DMS 273 (cell line): Measurements from ENCODE around the gene SEC61A2.

Source experiments
- DNase-seq: peaks from one replicate; lab custom pipeline; 2025; ENCODE audit not compliant: unreplicated experiment; lab: John Stamatoyannopoulos, UW

Gene SEC61A2

GRCh38 chr10:12195603-12196506 lies 66.4 kb downstream of the SEC61A2 start, which contains the start of the genes CDC123 and NUDT5:
Gene CDC123 (plus strand): TSS chr10:12196188. CDS start chr10:12196246, 58 bp downstream.
Gene NUDT5 (minus strand): TSS chr10:12195891. CDS start chr10:12186291, 9,600 bp downstream.
- peak; percentile 92 for DNase-seq

GRCh38 chr10:12196531-12197211 lies 67.2 kb downstream of the SEC61A2 start:
- no peak for DNase-seq

- DNase-seq = no peak
Measured at GRCh38 chr10:12198156-12198555, 68.7 kb downstream of the SEC61A2 start.

- no peak for DNase-seq
Measured at GRCh38 chr10:12200850-12201249, 71.4 kb downstream of the SEC61A2 start.

- DNase-seq = no peak
Measured at GRCh38 chr10:12201543-12201942, 72.1 kb downstream of the SEC61A2 start.

DNA sequence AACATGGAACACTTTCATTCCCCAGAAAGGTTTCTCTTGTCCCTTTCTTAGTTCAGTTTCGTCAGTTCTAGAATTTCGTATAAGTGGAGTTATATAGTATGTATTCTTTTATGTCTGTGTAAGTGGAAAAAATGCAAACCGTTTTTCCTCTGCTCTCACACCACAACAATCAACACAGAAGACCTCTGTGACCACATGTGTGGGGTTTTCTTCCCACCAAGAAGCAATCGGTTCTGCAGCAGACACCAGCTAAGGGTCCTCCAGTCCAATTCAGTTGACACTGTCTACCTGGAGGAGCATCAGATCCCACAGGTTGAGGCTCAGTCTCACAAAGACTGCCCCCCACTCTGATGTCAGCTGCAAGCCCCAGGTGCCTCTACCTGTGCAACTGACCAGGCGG lies 72.7 kb downstream of the SEC61A2 start:
- DNase-seq = no peak

- no peak for DNase-seq
Measured at GRCh38 chr10:12205082-12205481, 75.6 kb downstream of the SEC61A2 start.

DNA sequence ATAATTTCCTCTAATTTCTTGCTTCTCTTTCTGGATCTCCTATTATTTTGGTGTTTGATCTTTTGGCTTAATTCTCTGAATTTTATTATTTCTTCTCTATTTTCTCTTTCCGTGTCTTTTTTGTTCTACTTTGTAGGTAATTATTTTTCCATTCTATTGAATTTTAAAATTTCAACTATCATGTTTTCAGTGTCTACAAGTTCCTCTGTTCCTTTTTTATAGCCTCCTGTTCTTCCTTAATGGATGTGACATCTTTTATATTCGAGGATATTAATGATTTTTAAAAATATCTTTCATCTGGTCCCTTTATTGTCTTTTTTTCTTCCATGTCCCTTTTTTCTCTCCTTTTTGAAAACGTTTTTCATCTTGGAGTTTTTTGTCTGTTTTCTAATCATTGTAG lies 77.6 kb downstream of the SEC61A2 start:
- DNase-seq = no peak

DNA sequence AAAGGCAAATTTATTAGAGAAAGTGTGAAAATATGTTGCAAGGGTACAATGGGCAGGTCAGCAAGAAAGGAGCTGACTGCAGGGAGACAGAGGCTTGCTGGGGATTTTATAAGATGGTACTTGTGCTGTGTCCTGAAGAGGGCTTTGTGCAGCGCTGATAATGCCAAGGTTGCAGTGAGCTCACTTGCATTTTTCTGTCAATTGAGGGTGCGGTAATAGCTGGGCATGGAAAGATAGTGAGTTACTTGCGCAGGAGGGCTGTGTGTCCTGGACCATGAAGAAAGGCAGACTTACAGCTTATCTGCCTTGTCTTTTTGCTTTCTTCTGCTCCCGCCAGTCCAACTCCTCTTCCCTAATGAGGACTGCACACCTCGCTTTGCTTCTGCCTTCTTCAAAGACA lies 79.0 kb downstream of the SEC61A2 start:
- no peak for DNase-seq

GRCh38 chr10:12212454-12212853 lies 83.0 kb downstream of the SEC61A2 start:
- DNase-seq = no peak

DNA sequence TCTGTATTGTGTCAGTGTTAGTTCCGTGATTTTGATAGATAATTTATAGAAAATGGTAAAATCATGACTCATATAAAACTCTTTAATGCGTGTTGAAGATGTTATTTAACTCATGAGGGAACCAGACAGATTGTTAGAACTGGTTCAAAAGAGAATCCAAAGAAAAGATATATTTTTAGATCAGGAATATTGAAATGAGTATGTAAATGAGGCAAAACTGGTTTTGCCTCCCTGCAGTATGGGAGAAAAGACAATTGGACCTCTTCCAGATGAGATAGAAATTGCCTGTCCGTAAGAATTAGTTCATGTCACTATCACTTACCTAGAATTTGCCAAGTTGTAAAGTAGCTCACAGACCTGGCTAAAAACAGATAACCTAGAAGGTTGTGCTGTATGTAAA lies 84.1 kb downstream of the SEC61A2 start:
- no peak for DNase-seq

- DNase-seq = no peak
Measured at GRCh38 chr10:12214093-12214492, 84.6 kb downstream of the SEC61A2 start.

DNA sequence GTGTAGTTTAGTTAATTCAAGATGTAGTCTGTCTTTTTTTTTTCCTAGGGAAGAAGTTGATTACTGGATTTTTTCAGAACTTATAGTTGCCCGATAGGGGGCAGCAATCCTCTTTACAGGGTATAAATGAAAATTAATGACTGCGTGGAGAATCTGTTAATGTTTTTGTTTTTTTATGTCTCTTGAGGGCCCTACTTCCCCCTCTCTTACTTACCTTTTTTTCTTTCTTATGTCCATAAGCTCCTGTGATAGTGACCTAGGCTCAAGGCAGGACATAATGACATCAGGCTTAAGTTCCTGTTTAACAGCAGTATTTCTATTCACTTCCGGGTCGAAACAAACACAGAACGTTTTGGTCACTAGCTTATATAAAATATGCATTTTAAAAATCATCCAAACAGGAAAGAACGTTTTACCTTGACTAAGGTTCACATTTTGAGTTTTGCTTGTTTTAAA lies 85.3 kb downstream of the SEC61A2 start:
- peak; percentile 68 for DNase-seq
